ENCODE data around the gene MCAM.

GRCh38 chr11:119293461-119293860, 23.5 kb downstream of the MCAM start:
- TF ChIP-seq, protein P1, sequence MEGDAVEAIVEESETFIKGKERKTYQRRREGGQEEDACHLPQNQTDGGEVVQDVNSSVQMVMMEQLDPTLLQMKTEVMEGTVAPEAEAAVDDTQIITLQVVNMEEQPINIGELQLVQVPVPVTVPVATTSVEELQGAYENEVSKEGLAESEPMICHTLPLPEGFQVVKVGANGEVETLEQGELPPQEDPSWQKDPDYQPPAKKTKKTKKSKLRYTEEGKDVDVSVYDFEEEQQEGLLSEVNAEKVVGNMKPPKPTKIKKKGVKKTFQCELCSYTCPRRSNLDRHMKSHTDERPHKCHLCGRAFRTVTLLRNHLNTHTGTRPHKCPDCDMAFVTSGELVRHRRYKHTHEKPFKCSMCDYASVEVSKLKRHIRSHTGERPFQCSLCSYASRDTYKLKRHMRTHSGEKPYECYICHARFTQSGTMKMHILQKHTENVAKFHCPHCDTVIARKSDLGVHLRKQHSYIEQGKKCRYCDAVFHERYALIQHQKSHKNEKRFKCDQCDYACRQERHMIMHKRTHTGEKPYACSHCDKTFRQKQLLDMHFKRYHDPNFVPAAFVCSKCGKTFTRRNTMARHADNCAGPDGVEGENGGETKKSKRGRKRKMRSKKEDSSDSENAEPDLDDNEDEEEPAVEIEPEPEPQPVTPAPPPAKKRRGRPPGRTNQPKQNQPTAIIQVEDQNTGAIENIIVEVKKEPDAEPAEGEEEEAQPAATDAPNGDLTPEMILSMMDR (conservative IDR thresholded peaks at IDR 0.05) = no peak
- no peak for TF ChIP-seq EZH2 (IDR thresholded peaks at IDR 0.05; ENCODE audit: low read depth)

Measured in PC-9 (cell line).